ENCODE measurements around the gene RFTN2.

GRCh38 chr2:197575987-197576386, 99.4 kb downstream of the RFTN2 start:
- TF ChIP-seq POLR2A (IDR thresholded peaks at IDR 0.05), result no peak
- TF ChIP-seq CTCF (IDR thresholded peaks at IDR 0.05), result no peak
